Raji (cell line): ENCODE results near the gene MLST8.

ENCODE experiments used
- POLR2A ChIP-seq: IDR thresholded peaks from 2 replicates; pipeline ENCODE4 v1.6.1; 2011; ENCODE audit warnings: low read depth, low read length, control low read depth; ENCODE audit not compliant: insufficient read depth

Gene MLST8

GRCh38 chr16:2179576-2179975 lies 25.7 kb upstream of the MLST8 start:
- no peak for TF ChIP-seq POLR2A

- no peak for TF ChIP-seq POLR2A
Observed at GRCh38 chr16:2180461-2180860, 24.8 kb upstream of the MLST8 start.

GRCh38 chr16:2180962-2181923 lies 24.0 kb upstream of the MLST8 start:
- no peak for TF ChIP-seq POLR2A

- TF ChIP-seq POLR2A: no peak
Observed at GRCh38 chr16:2181952-2182351, 23.3 kb upstream of the MLST8 start.

GRCh38 chr16:2183671-2184070 lies 21.6 kb upstream of the MLST8 start:
- no peak for TF ChIP-seq POLR2A

- TF ChIP-seq POLR2A: no peak
Observed at GRCh38 chr16:2184346-2184745, 20.9 kb upstream of the MLST8 start.

GRCh38 chr16:2184962-2185361 lies 20.3 kb upstream of the MLST8 start:
- no peak for TF ChIP-seq POLR2A

- TF ChIP-seq POLR2A: no peak
Observed at GRCh38 chr16:2186064-2186463, 19.2 kb upstream of the MLST8 start.

GRCh38 chr16:2186505-2186904 lies 18.7 kb upstream of the MLST8 start:
- no peak for TF ChIP-seq POLR2A

- TF ChIP-seq POLR2A: no peak
Observed at GRCh38 chr16:2187212-2187611, 18.0 kb upstream of the MLST8 start.

- no peak for TF ChIP-seq POLR2A
Observed at GRCh38 chr16:2188395-2188794, 16.9 kb upstream of the MLST8 start.

GRCh38 chr16:2189252-2189893 lies 15.9 kb upstream of the MLST8 start:
- TF ChIP-seq POLR2A: no peak

GRCh38 chr16:2190002-2190658 lies 15.1 kb upstream of the MLST8 start:
- TF ChIP-seq POLR2A: no peak

- no peak for TF ChIP-seq POLR2A
Observed at GRCh38 chr16:2190659-2191445, 14.4 kb upstream of the MLST8 start.

- TF ChIP-seq POLR2A: no peak
Observed at GRCh38 chr16:2191446-2191706, 13.9 kb upstream of the MLST8 start.
